Psoas muscle (tissue), 8 donors: ENCODE measurements around the gene CGB5. TPM values are rescaled to one million over a fixed set of nuclear protein-coding genes. Genes with fewer than 3 reads are reported as not detected.

Experiments
- ATAC-seq, 4 donors: fragments of 200-7000 bp; cut with Tn5 transposase; one replicate each; pipeline ENCODE4 v1.9.1; 2020; ENCODE audit warnings: moderate library complexity in 3 of 4, mild to moderate bottlenecking in 2 of 4
- DNase-seq, 2 donors: peaks; one replicate each; pipeline ENCODE4 v3.0.0-alpha.2; 2020
- H3K27ac ChIP-seq: fragments of 200-600 bp; one replicate; pipeline ENCODE4 v1.8.0; 2022
- H3K27me3 ChIP-seq, 3 donors: fragments of 200-600 bp in 1 of 3; one replicate each; pipeline versions ENCODE4 v1.6.1 to v1.8.0; 2013 to 2022; ENCODE audit warnings: low read length in 2 of 3, mild to moderate bottlenecking in 2 of 3, moderate library complexity in 1 of 3; ENCODE audit not compliant: insufficient read depth in 3 of 3
- H3K36me3 ChIP-seq, 2 donors: fragments of 200-600 bp in 1 of 2; one replicate each; pipeline versions ENCODE4 v1.6.1 to v1.8.0; 2013 to 2022; ENCODE audit warnings: low read depth in 1 of 2, mild to moderate bottlenecking in 1 of 2, moderate library complexity in 1 of 2; ENCODE audit not compliant: insufficient read depth in 1 of 2
- H3K4me1 ChIP-seq: fragments of 200-600 bp; one replicate; pipeline ENCODE4 v1.8.0; 2022
- H3K4me3 ChIP-seq: fragments of 200-600 bp; one replicate; pipeline ENCODE4 v1.8.0; 2022; ENCODE audit warnings: mild to moderate bottlenecking
- H3K9me3 ChIP-seq: fragments of 200-600 bp; one replicate; pipeline ENCODE4 v1.8.0; 2022
- WGBS, 3 donors: extraction: QIAGEN DNeasy Blood & Tissue Kit; methylation state at CpG; one replicate each; pipeline versions ENCODE4 v1.1.6 to v1.1.7; 2013; 5-methylcytosine and 5-hydroxymethylcytosine counted together
- intact Hi-C, 2 donors: fragments of 100-400 bp; cut with DNase I; formaldehyde crosslinking; loops; one replicate each; pipeline versions ENCODE4 v1.11.0 to v1.14.2; 2022
- polyA plus RNA-seq, 3 donors: library from polyadenylated mRNA; stranded (reverse); fragments of 200-250 nt; gene quantifications; one replicate each; pipeline ENCODE4 v1.2.3, GENCODE V29; 2013
- total RNA-seq, 4 donors: library from RNA; stranded (reverse); fragmentation: NEBNext Ultra II Directional in 2 of 4; extraction: Animal tissue kit (Norgen Biotek cat#: 25700) in 2 of 4; gene quantifications; one replicate each; pipeline versions ENCODE4 v1.2.1 to v1.2.4, GENCODE V29; 2021 to 2023
- TF ChIP-seq, protein P1 (sequence below): fragments of 200-600 bp; IDR thresholded peaks from one replicate; pipeline ENCODE4 v1.8.0; 2022; ENCODE audit warnings: antibody characterized with exemption
- donor health status: healthy with polysubstance abuse.
- donor health status: DM: no; HTN: no; CAD: no; lungs with moderate emphysema.
- donor health status: Bipolar disorder and iron deficiency.
- donor health status: healthy.
- donor health status: DM: yes; HTN: yes; CAD: no.
- donor health status: DM: no; HTN: no; CAD: no.
- donor health status: DM: no; HTN: no; CAD: no.
- donor health status: DM: yes; HTN: yes; CAD: no.

Gene CGB5
- total and polyA plus RNA-seq, 7 donors = 0.06 TPM; not detected in 6

DNA sequence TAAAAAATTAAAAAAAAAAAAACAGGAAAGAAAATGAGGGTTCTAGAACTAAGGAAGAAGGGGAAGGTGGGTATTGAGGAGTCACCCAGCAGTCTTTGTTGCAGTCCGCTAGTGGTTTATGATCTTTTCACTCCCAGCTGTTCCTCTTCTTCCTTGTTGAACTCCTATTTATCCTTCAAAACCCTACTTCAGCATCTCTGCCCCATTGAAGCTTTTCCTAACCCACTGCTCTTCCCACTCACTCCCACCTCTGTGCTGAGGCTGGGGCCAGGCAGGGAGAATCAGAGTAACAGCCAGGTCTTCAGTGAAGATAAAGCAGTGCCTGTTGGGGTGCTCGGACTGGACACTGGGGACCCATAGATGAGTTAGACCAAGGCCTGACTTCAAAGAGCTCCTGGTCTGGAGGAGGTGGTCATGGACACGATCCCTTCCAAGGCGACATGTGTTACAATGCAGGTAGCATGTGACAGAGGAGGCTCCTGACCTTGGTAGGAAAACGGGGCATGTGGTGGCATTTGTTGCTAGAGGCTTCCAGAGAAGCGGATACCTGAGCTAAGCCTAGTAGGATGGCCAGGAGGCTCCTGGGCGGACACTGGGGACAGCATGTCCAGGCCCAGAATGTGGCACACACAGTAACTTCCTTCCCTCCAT is 38.6 kb upstream of the CGB5 start:
- TF ChIP-seq, protein P1, sequence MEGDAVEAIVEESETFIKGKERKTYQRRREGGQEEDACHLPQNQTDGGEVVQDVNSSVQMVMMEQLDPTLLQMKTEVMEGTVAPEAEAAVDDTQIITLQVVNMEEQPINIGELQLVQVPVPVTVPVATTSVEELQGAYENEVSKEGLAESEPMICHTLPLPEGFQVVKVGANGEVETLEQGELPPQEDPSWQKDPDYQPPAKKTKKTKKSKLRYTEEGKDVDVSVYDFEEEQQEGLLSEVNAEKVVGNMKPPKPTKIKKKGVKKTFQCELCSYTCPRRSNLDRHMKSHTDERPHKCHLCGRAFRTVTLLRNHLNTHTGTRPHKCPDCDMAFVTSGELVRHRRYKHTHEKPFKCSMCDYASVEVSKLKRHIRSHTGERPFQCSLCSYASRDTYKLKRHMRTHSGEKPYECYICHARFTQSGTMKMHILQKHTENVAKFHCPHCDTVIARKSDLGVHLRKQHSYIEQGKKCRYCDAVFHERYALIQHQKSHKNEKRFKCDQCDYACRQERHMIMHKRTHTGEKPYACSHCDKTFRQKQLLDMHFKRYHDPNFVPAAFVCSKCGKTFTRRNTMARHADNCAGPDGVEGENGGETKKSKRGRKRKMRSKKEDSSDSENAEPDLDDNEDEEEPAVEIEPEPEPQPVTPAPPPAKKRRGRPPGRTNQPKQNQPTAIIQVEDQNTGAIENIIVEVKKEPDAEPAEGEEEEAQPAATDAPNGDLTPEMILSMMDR = no peak
- no peak overlapping the region for H3K27ac ChIP-seq
- no peaks in the 10 kb centered on the region for H3K9me3 ChIP-seq
- 87 to 93% (median 92%) methylated on average over 7 of the region's 7 CpGs for WGBS, 3 donors
- H3K4me1 ChIP-seq = no peaks in the 10 kb centered on the region
- no peaks in the 10 kb centered on the region for H3K27me3 ChIP-seq
- H3K4me3 ChIP-seq = no peak overlapping the region
- H3K36me3 ChIP-seq = peaks cover 7 to 89% of the 10 kb centered on the region in 2 donors
- no peak for DNase-seq
- no peak for ATAC-seq
- intact Hi-C loops = no loop called here

DNA sequence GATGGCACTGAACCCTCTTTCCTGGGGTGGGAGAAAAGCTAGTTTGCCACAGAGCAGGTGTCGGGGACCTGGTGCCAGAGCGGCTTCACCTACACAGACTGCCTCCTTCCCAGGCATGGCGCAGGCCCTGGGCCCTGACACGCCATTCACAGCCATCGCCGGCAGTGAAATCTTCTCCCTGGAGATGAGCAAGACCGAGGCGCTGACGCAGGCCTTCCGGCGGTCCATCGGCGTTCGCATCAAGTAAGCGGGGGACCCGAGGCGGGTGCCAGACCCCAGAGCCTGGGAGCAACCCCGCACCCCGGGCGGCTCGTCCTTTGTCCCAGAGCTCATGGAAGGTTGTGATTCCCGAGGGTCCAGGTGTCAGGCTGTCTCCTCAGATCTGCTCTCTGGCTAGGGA is 36.7 kb upstream of the CGB5 start:
- Histone ChIP-seq H3K4me1 (no peaks in the 10 kb centered on the region), H3K4me3 (no peak overlapping the region), H3K36me3 (peaks cover 10 to 99% of the 10 kb centered on the region in 2 donors), H3K9me3 (no peaks in the 10 kb centered on the region), H3K27me3 (no peaks in the 10 kb centered on the region), H3K27ac (no peak overlapping the region)
- no peak for DNase-seq
- ATAC-seq = no peak
- 95 to 98% (median 97%) methylated on average over 22 of the region's 22 CpGs for WGBS, 3 donors
- intact Hi-C loops = no loop called here
- TF ChIP-seq, protein P1 = no peak

DNA sequence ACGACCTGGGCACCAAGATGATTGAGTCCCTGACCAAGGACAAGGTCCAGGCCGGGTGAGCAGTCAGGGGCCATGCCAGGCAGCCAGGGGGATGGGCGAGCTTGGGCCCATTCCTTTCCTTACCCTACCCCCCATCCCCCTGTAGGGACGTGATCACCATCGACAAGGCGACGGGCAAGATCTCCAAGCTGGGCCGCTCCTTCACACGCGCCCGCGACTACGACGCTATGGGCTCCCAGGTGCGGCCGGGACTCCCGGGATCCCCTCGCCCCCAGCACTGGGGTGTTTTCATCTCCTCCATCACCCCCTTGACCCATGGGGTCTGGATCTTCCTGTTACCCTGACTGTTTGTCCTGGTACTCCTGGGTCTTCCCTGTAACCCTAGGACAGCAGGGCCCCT is 33.8 kb upstream of the CGB5 start:
- Histone ChIP-seq H3K4me3 (no peak overlapping the region), H3K36me3 (peaks cover 16 to 91% of the 10 kb centered on the region in 2 donors), H3K4me1 (no peaks in the 10 kb centered on the region), H3K27ac (no peak overlapping the region), H3K27me3 (no peaks in the 10 kb centered on the region), H3K9me3 (no peaks in the 10 kb centered on the region)
- no peak for DNase-seq
- intact Hi-C loops = loop anchor here in 1 of 2 donors (5.0 kb wide), 1 partner anchor 47 kb away; the partner anchor contains the start of gene CGB7
- WGBS, 3 donors = 93 to 96% (median 94%) methylated on average over 18 of the region's 18 CpGs
- no peak for ATAC-seq
- TF ChIP-seq, protein P1 = no peak

DNA sequence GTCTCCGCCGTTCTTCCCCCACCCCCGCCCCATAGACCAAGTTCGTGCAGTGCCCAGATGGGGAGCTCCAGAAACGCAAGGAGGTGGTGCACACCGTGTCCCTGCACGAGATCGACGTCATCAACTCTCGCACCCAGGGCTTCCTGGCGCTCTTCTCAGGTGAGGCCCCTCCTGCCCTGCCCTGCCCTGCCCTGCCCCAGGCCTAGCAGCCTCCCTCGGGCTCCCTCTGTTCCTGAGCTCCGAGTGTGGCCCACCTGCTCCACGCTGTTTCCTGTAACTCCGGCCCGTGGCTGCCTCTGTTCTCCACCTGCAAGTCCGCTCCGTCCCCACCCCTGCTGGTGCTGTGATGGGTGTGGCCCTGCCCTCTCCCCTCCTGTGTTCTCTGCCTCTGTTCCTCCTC is 33.2 kb upstream of the CGB5 start:
- Histone ChIP-seq H3K9me3 (no peaks in the 10 kb centered on the region), H3K27me3 (no peaks in the 10 kb centered on the region), H3K36me3 (peaks cover 16 to 91% of the 10 kb centered on the region in 2 donors), H3K4me1 (no peaks in the 10 kb centered on the region), H3K4me3 (no peak overlapping the region), H3K27ac (no peak overlapping the region)
- TF ChIP-seq, protein P1 = no peak
- 84 to 95% (median 89%) methylated on average over 18 of the region's 18 CpGs for WGBS, 3 donors
- DNase-seq (no peak), ATAC-seq (no peak)
- intact Hi-C loops = loop anchor here in 1 of 2 donors (5.0 kb wide), 1 partner anchor 47 kb away; the partner anchor contains the start of gene CGB7

DNA sequence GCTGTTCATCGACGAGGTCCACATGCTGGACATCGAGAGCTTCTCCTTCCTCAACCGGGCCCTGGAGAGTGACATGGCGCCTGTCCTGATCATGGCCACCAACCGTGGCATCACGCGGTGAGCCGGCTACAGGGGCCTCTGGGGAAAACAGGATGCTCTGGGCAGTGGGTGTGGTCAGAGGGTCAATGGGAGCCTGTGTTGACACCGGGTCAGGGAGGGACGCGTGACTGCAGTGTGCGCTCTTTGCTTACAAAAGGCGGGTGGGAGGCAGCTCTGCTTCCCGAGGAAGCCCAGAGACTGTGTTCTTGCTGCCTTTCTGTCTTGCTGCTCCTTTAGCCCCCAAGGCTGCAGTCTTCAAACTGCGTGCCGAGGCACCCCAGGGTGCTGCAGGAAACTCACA is 32.5 kb upstream of the CGB5 start:
- peaks cover 17 to 91% of the 10 kb centered on the region in 2 donors for H3K36me3 ChIP-seq
- ATAC-seq (no peak), DNase-seq (no peak)
- intact Hi-C loops = loop anchor here in 1 of 2 donors (5.0 kb wide), 1 partner anchor 46 kb away; the partner anchor contains the start of gene CGB7
- WGBS, 3 donors = 87 to 93% (median 87%) methylated on average over 17 of the region's 17 CpGs
- H3K27me3 ChIP-seq = no peaks in the 10 kb centered on the region
- TF ChIP-seq, protein P1 = no peak
- H3K9me3 ChIP-seq = no peaks in the 10 kb centered on the region
- no peak overlapping the region for H3K4me3 ChIP-seq
- no peaks in the 10 kb centered on the region for H3K4me1 ChIP-seq
- no peak overlapping the region for H3K27ac ChIP-seq
